ENCODE measurements around the gene MICAL3. TPM values are rescaled to one million over a fixed set of nuclear protein-coding genes. Genes with fewer than 3 reads are reported as not detected.
A peak's percentile ranks its signal among the peaks of the same experiment; 100 is the strongest.

MICAL3 gene
- total and polyA plus RNA-seq, 2 of the 8 experiments (the other 6 are each of a cell fraction or from before 2014, with no cell fraction given), result 8.3 to 41.8 TPM

GRCh38 chr22:17973217-17973616 lies 51.1 kb downstream of the MICAL3 start:
- FAIRE-seq, result no peak
- Histone ChIP-seq H3K4me2 (ENCODE audit: insufficient read depth in 1 of 2, low read depth in 2 of 2, low read length in 2 of 2) (0 out of 4 replicates have a peak overlapping the region, but pooled peaks of 1 of the 2 experiments have one; percentile 10), H2AFZ (ENCODE audit: low read length) (no peak overlapping the region), H3K23ac (ENCODE audit: insufficient read length) (no peak overlapping the region), H2BK120ac (replicated peaks; ENCODE audit: low read depth, low read length) (no peak overlapping the region), H3K4me1 (replicated peaks in 1 of 4; ENCODE audit: control insufficient read depth in 3 of 4, insufficient read depth in 4 of 4, low read length in 3 of 4) (peaks cover 4 to 13% (median 9%) of the 10 kb centered on the region in 4 experiments), H2BK20ac (ENCODE audit: low read length) (no peak overlapping the region), H4K20me1 (replicated peaks in 1 of 2; ENCODE audit: control insufficient read depth in 1 of 2, insufficient read depth in 2 of 2, low read length in 2 of 2) (peaks cover 2 to 6% of the 10 kb centered on the region in 2 experiments), H3K9me3 (ENCODE audit: insufficient read depth in 2 of 2, low read depth in 1 of 2, low read length in 1 of 2) (no peaks in the 10 kb centered on the region), H4K8ac (ENCODE audit: extremely low read depth, insufficient read depth, low read length) (no peak overlapping the region), H2BK12ac (ENCODE audit: low read depth, low read length) (no peak overlapping the region), H3K36me3 (ENCODE audit: control insufficient read depth in 2 of 4, insufficient read depth in 4 of 4, low read length in 3 of 4) (no peaks in the 10 kb centered on the region), H3K9ac (replicated peaks in 1 of 4; ENCODE audit: extremely low read depth in 1 of 4, low read depth in 3 of 4, low read length in 3 of 4) (no peak overlapping the region), H3K4me3 (ENCODE audit: extremely low read depth in 1 of 4, insufficient read depth in 2 of 4, low read depth in 3 of 4, low read length in 4 of 4) (no peak overlapping the region), H2BK5ac (ENCODE audit: low read depth, low read length) (0 out of 2 replicates have a peak overlapping the region, but pooled peaks have one; percentile 80), H3K79me1 (ENCODE audit: low read depth, low read length) (peaks cover 11% of the 10 kb centered on the region), H3K23me2 (ENCODE audit: low read depth, low read length) (no peaks in the 10 kb centered on the region), H3K4ac (replicated peaks; ENCODE audit: insufficient read length, low read depth, low read length) (no peak overlapping the region), H2BK15ac (ENCODE audit: low read length) (peak overlapping the region; percentile 46; the same call in 1 of the 2 replicates), H4K5ac (ENCODE audit: insufficient read length, low read depth, low read length) (no peak overlapping the region), H4K91ac (replicated peaks; ENCODE audit: insufficient read length, low read length) (no peak overlapping the region), H3K56ac (replicated peaks; ENCODE audit: insufficient read length, low read depth, low read length) (no peak overlapping the region), H2AK5ac (ENCODE audit: low read depth, low read length) (peak overlapping the region; percentile 70; the same call in 1 of the 2 replicates), H3K27me3 (replicated peaks in 1 of 4; ENCODE audit: control insufficient read depth in 3 of 4, extremely low read depth in 1 of 4, insufficient read depth in 3 of 4, low read length in 3 of 4) (no peaks in the 10 kb centered on the region), H3K18ac (ENCODE audit: extremely low read depth, low read length) (peak overlapping the region; percentile 24; the same call in 1 of the 2 replicates), H3K27ac (ENCODE audit: low read depth, low read length) (no peak overlapping the region), H3K79me2 (ENCODE audit: control insufficient read depth in 1 of 2, insufficient read depth in 2 of 2, low read length in 2 of 2) (peaks cover 3 to 42% of the 10 kb centered on the region in 2 experiments; a peak in 3 of 4 replicates), H3K14ac (ENCODE audit: insufficient read length) (no peak overlapping the region)
- TF ChIP-seq POU5F1 (IDR thresholded peaks at IDR 0.05; ENCODE audit: low read depth, low read length) (no peak), FOSL1 (IDR thresholded peaks at IDR 0.05; ENCODE audit: insufficient read depth, low read depth, low read length) (no peak), TAF7 (optimal IDR thresholded peaks at IDR 0.05; ENCODE audit: borderline replicate concordance, low read depth, low read length) (no peak), ATF3 (IDR thresholded peaks at IDR 0.05; ENCODE audit: insufficient read depth, low read depth, low read length) (no peak), KDM5A (IDR thresholded peaks at IDR 0.05; ENCODE audit: low read length) (no peak), CHD1 (IDR thresholded peaks at IDR 0.05; ENCODE audit: low read depth, low read length) (no peak)
- 89% methylated on average over 6 of the region's 6 CpGs; no CpG with 5 or more reads in 1 of the 2 experiments for WGBS, 2 experiments (ENCODE audit: extremely low coverage in 1 of 2, insufficient coverage in 1 of 2, insufficient read length in 1 of 2, insufficient replicate concordance in 2 of 2, low coverage in 1 of 2, low lambda C conversion rate in 2 of 2, missing lambda C conversion rate in 1 of 2)
- ChIA-PET POLR2A (ENCODE audit: partially characterized antibody) (no interaction called here), CTCF (ENCODE audit: partially characterized antibody) (interaction anchor here (1.2 kb wide), 1 partner anchor 95 kb away, joined by 3 read pairs; no protein-coding TSS in a partner anchor)
- DNase-seq (ENCODE audit: low read depth in 1 of 2, low spot score in 2 of 2), result no peak
